ENCODE results near the gene ZDHHC11B. TPM values are rescaled to one million over a fixed set of nuclear protein-coding genes. Genes with fewer than 3 reads are reported as not detected.
"Not testable (repeated sequence)": the region's sequence is repeated elsewhere in the genome, so short reads cannot be mapped to it uniquely, and the experiment has no call there.

The ZDHHC11B gene
- polyA plus RNA-seq, 1 donor (not counting 4 experiments of a cell fraction or from before 2014, with no cell fraction given), result 0.18 TPM

- Histone ChIP-seq H3K36me3 (ENCODE audit: control insufficient read depth in 2 of 2, extremely low read depth in 1 of 2, insufficient read depth in 2 of 2, low read length in 2 of 2) (no peaks in the 10 kb centered on the region), H2AFZ (ENCODE audit: control insufficient read depth, low read length) (no peak overlapping the region), H3K79me2 (ENCODE audit: control insufficient read depth, insufficient read depth, low read length) (no peaks in the 10 kb centered on the region), H3K9me1 (ENCODE audit: control insufficient read depth, extremely low read depth, insufficient read depth, low read length) (no peaks in the 10 kb centered on the region), H3K9ac (ENCODE audit: control insufficient read depth, extremely low read depth, insufficient read depth, low read length) (no peak overlapping the region), H3K4me2 (ENCODE audit: control insufficient read depth, extremely low read depth, insufficient read depth, low read depth, low read length) (no peak overlapping the region), H3K4me3 (ENCODE audit: control insufficient read depth in 2 of 3, extremely low read depth in 1 of 3, insufficient read depth in 2 of 3, low read depth in 1 of 3, low read length in 3 of 3) (no peak overlapping the region), H3K9me3 (ENCODE audit: control insufficient read depth, low read depth, low read length) (peaks cover 2% of the 10 kb centered on the region), H3K4me1 (ENCODE audit: control insufficient read depth, extremely low read depth, insufficient read depth, low read length) (peaks cover 4% of the 10 kb centered on the region), H3K27me3 (ENCODE audit: control insufficient read depth, extremely low read depth, insufficient read depth, low read length) (peaks cover 10% of the 10 kb centered on the region), H4K20me1 (ENCODE audit: control insufficient read depth, extremely low read depth, insufficient read depth, low read length) (no peaks in the 10 kb centered on the region), H3K27ac (ENCODE audit: control insufficient read depth, insufficient read depth, low read length) (no peak overlapping the region)
- TF ChIP-seq CTCF (optimal IDR thresholded peaks at IDR 0.05 in 1 of 3, IDR thresholded peaks at IDR 0.05 in 1 of 3, conservative IDR thresholded peaks at IDR 0.05 in 1 of 3; ENCODE audit: extremely low read depth in 1 of 3, insufficient read depth in 2 of 3, low read length in 3 of 3) (no peak), EZH2 (IDR thresholded peaks at IDR 0.05; ENCODE audit: low read length) (no peak)
- dilution Hi-C loops (cut with MboI; ENCODE audit: extremely low pct_ligation_motif_present, low sequenced_read_pairs), result no loop called here
- FAIRE-seq (no peak), DNase-seq (ENCODE audit: low read depth, low spot score) (no peak)
Observed at GRCh38 chr5:763998-764781, 20.3 kb downstream of the ZDHHC11B start.

- H4K20me1 ChIP-seq (ENCODE audit: control insufficient read depth, extremely low read depth, insufficient read depth, low read length), result no peaks in the 10 kb centered on the region
- H2AFZ ChIP-seq (ENCODE audit: control insufficient read depth, low read length), result no peak overlapping the region
- DNase-seq (ENCODE audit: low read depth, low spot score) (no peak), FAIRE-seq (no peak)
- H3K36me3 ChIP-seq (ENCODE audit: control insufficient read depth in 2 of 2, extremely low read depth in 1 of 2, insufficient read depth in 2 of 2, low read length in 2 of 2), result no peaks in the 10 kb centered on the region
- H3K9me1 ChIP-seq (ENCODE audit: control insufficient read depth, extremely low read depth, insufficient read depth, low read length), result no peaks in the 10 kb centered on the region
- H3K4me2 ChIP-seq (ENCODE audit: control insufficient read depth, extremely low read depth, insufficient read depth, low read depth, low read length), result no peak overlapping the region
- no peak overlapping the region for H3K27ac ChIP-seq (ENCODE audit: control insufficient read depth, insufficient read depth, low read length)
- peaks cover 18% of the 10 kb centered on the region for H3K27me3 ChIP-seq (ENCODE audit: control insufficient read depth, extremely low read depth, insufficient read depth, low read length)
- no peak overlapping the region for H3K4me3 ChIP-seq (ENCODE audit: control insufficient read depth in 2 of 3, extremely low read depth in 1 of 3, insufficient read depth in 2 of 3, low read depth in 1 of 3, low read length in 3 of 3)
- dilution Hi-C loops (cut with MboI; ENCODE audit: extremely low pct_ligation_motif_present, low sequenced_read_pairs), result no loop called here
- peaks cover 4% of the 10 kb centered on the region for H3K4me1 ChIP-seq (ENCODE audit: control insufficient read depth, extremely low read depth, insufficient read depth, low read length)
- H3K9me3 ChIP-seq (ENCODE audit: control insufficient read depth, low read depth, low read length), result peaks cover 2% of the 10 kb centered on the region
- H3K9ac ChIP-seq (ENCODE audit: control insufficient read depth, extremely low read depth, insufficient read depth, low read length), result no peak overlapping the region
- no peaks in the 10 kb centered on the region for H3K79me2 ChIP-seq (ENCODE audit: control insufficient read depth, insufficient read depth, low read length)
- TF ChIP-seq EZH2 (IDR thresholded peaks at IDR 0.05; ENCODE audit: low read length) (no peak), CTCF (optimal IDR thresholded peaks at IDR 0.05 in 1 of 3, IDR thresholded peaks at IDR 0.05 in 1 of 3, conservative IDR thresholded peaks at IDR 0.05 in 1 of 3; ENCODE audit: extremely low read depth in 1 of 3, insufficient read depth in 2 of 3, low read length in 3 of 3) (no peak)
Observed at GRCh38 chr5:763397-763796, 21.1 kb downstream of the ZDHHC11B start.

GRCh38 chr5:762996-763395, 21.5 kb downstream of the ZDHHC11B start:
- peaks cover 22% of the 10 kb centered on the region for H3K27me3 ChIP-seq (ENCODE audit: control insufficient read depth, extremely low read depth, insufficient read depth, low read length)
- H3K27ac ChIP-seq (ENCODE audit: control insufficient read depth, insufficient read depth, low read length); H3K4me3 ChIP-seq (ENCODE audit: control insufficient read depth in 2 of 3, extremely low read depth in 1 of 3, insufficient read depth in 2 of 3, low read depth in 1 of 3, low read length in 3 of 3); FAIRE-seq; dilution Hi-C loops (cut with MboI; ENCODE audit: extremely low pct_ligation_motif_present, low sequenced_read_pairs); H3K9ac ChIP-seq (ENCODE audit: control insufficient read depth, extremely low read depth, insufficient read depth, low read length); H3K9me3 ChIP-seq (ENCODE audit: control insufficient read depth, low read depth, low read length); H3K4me1 ChIP-seq (ENCODE audit: control insufficient read depth, extremely low read depth, insufficient read depth, low read length); H3K36me3 ChIP-seq (ENCODE audit: control insufficient read depth in 2 of 2, extremely low read depth in 1 of 2, insufficient read depth in 2 of 2, low read length in 2 of 2); H4K20me1 ChIP-seq (ENCODE audit: control insufficient read depth, extremely low read depth, insufficient read depth, low read length); H2AFZ ChIP-seq (ENCODE audit: control insufficient read depth, low read length); H3K4me2 ChIP-seq (ENCODE audit: control insufficient read depth, extremely low read depth, insufficient read depth, low read depth, low read length); H3K9me1 ChIP-seq (ENCODE audit: control insufficient read depth, extremely low read depth, insufficient read depth, low read length); DNase-seq (ENCODE audit: low read depth, low spot score); H3K79me2 ChIP-seq (ENCODE audit: control insufficient read depth, insufficient read depth, low read length): not testable (repeated sequence)

Data from keratinocyte (primary cell).